Measurements from ENCODE around the gene MAD2L1.

Gene MAD2L1

DNA sequence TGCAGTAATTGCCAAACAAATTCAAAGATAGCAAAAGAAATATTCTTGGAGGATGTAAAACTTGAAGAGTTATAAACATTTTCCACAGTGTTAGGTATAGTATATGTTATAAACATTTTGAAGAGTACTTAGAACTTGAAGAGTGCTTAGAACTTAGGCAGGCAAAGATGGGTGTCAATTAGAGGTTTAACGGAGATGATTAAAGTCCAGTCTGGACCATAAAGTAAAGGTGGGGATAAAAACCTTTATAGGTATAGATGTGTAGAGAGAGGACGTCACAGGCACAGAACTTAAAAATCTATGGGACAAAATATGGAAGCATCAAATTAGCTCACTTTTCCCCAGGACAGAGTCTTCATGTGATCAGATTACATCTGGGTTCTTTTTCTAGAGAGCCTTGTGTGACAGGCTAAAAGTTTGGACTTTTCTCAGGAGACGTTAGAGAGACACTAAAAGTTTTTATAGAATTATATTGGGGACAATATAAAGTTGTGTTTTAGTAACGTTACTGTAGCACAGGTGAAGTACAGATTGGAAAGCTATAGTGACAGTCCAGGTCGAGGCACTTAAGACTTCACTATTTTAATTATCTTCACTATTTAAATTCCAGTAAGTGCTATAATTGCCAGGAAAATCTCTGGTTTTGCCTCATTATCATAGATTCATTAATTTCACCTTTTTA, 13.3 kb upstream of the MAD2L1 start (continued):
- TF ChIP-seq ZNF223 (tag by site-specific recombination; IDR thresholded peaks at IDR 0.05) (no peak), SCRT2 (tag by site-specific recombination; IDR thresholded peaks at IDR 0.05) (no peak), KLF1 (tag by site-specific recombination; IDR thresholded peaks at IDR 0.05) (no peak), EGR2 (tag by site-specific recombination; IDR thresholded peaks at IDR 0.05; ENCODE audit: low read depth) (no peak)
- TF ChIP-seq, protein P1, sequence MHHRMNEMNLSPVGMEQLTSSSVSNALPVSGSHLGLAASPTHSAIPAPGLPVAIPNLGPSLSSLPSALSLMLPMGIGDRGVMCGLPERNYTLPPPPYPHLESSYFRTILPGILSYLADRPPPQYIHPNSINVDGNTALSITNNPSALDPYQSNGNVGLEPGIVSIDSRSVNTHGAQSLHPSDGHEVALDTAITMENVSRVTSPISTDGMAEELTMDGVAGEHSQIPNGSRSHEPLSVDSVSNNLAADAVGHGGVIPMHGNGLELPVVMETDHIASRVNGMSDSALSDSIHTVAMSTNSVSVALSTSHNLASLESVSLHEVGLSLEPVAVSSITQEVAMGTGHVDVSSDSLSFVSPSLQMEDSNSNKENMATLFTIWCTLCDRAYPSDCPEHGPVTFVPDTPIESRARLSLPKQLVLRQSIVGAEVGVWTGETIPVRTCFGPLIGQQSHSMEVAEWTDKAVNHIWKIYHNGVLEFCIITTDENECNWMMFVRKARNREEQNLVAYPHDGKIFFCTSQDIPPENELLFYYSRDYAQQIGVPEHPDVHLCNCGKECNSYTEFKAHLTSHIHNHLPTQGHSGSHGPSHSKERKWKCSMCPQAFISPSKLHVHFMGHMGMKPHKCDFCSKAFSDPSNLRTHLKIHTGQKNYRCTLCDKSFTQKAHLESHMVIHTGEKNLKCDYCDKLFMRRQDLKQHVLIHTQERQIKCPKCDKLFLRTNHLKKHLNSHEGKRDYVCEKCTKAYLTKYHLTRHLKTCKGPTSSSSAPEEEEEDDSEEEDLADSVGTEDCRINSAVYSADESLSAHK (tag by site-specific recombination; IDR thresholded peaks at IDR 0.05) = no peak
- TF ChIP-seq, protein P2, sequence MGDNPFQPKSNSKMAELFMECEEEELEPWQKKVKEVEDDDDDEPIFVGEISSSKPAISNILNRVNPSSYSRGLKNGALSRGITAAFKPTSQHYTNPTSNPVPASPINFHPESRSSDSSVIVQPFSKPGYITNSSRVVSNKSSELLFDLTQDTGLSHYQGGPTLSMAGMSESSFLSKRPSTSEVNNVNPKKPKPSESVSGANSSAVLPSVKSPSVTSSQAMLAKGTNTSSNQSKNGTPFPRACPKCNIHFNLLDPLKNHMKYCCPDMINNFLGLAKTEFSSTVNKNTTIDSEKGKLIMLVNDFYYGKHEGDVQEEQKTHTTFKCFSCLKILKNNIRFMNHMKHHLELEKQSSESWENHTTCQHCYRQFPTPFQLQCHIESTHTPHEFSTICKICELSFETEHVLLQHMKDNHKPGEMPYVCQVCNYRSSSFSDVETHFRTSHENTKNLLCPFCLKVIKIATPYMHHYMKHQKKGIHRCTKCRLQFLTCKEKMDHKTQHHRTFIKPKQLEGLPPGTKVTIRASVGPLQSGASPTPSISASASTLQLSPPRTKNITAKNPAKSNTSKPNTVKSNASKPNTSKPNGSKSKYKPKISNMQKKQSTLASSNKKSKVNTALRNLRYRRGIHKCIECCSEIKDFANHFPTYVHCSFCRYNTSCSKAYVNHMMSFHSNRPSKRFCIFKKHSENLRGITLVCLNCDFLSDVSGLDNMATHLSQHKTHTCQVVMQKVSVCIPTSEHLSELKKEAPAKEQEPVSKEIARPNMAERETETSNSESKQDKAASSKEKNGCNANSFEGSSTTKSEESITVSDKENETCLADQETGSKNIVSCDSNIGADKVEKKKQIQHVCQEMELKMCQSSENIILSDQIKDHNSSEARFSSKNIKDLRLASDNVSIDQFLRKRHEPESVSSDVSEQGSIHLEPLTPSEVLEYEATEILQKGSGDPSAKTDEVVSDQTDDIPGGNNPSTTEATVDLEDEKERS (tag by site-specific recombination; IDR thresholded peaks at IDR 0.05) = no peak
- TF ChIP-seq, protein P3, sequence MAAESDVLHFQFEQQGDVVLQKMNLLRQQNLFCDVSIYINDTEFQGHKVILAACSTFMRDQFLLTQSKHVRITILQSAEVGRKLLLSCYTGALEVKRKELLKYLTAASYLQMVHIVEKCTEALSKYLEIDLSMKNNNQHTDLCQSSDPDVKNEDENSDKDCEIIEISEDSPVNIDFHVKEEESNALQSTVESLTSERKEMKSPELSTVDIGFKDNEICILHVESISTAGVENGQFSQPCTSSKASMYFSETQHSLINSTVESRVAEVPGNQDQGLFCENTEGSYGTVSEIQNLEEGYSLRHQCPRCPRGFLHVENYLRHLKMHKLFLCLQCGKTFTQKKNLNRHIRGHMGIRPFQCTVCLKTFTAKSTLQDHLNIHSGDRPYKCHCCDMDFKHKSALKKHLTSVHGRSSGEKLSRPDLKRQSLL (tag by site-specific recombination; IDR thresholded peaks at IDR 0.05) = no peak

DNA sequence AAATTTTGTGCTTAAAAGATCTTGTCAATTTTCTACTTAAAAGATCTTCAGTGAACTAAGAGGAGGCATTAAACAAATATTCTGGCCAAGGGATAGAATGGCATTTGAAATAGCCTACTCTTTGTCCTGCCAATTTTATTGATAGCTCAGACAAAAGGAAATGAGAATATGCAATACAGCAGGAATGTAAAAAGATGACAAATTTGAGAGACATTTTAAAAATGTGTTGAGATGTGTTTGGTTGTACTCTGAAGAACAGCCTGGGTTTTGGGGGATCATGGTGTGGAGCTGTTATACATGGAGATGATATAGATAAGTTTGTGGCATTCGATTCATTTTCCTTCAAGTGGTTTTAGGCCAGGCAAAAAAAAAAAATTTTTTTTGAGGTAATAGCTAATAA, 11.6 kb upstream of the MAD2L1 start:
- H3K4me3 ChIP-seq (ENCODE audit: low read depth, low read length) = no peak overlapping the region
- ChIA-PET CTCF (no interaction called here), POLR2A (no interaction called here)
- H3K36me3 ChIP-seq (ENCODE audit: control insufficient read depth in 2 of 2, insufficient read depth in 1 of 2, low read length in 2 of 2) = no peaks in the 10 kb centered on the region
- no peak overlapping the region for H3K27ac ChIP-seq (ENCODE audit: extremely low read depth, low read depth, low read length)
- H3K9me3 ChIP-seq (ENCODE audit: control insufficient read depth, insufficient read depth, low read depth, low read length) = no peaks in the 10 kb centered on the region
- no peaks in the 10 kb centered on the region for H3K4me1 ChIP-seq (ENCODE audit: control insufficient read depth, insufficient read depth, low read length)
- TF ChIP-seq, protein P4, sequence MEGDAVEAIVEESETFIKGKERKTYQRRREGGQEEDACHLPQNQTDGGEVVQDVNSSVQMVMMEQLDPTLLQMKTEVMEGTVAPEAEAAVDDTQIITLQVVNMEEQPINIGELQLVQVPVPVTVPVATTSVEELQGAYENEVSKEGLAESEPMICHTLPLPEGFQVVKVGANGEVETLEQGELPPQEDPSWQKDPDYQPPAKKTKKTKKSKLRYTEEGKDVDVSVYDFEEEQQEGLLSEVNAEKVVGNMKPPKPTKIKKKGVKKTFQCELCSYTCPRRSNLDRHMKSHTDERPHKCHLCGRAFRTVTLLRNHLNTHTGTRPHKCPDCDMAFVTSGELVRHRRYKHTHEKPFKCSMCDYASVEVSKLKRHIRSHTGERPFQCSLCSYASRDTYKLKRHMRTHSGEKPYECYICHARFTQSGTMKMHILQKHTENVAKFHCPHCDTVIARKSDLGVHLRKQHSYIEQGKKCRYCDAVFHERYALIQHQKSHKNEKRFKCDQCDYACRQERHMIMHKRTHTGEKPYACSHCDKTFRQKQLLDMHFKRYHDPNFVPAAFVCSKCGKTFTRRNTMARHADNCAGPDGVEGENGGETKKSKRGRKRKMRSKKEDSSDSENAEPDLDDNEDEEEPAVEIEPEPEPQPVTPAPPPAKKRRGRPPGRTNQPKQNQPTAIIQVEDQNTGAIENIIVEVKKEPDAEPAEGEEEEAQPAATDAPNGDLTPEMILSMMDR (tag by site-specific recombination; IDR thresholded peaks at IDR 0.05) = no peak
- TF ChIP-seq ZSCAN18 (tag by site-specific recombination; IDR thresholded peaks at IDR 0.05) (no peak), ZNF747 (tag by site-specific recombination; IDR thresholded peaks at IDR 0.05) (no peak), ZNF561 (tag by site-specific recombination; IDR thresholded peaks at IDR 0.05; ENCODE audit: borderline replicate concordance) (no peak), ZNF146 (tag by site-specific recombination; IDR thresholded peaks at IDR 0.05) (no peak)
- TF ChIP-seq, protein P5, sequence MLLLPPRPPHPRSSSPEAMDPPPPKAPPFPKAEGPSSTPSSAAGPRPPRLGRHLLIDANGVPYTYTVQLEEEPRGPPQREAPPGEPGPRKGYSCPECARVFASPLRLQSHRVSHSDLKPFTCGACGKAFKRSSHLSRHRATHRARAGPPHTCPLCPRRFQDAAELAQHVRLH (tag by site-specific recombination; IDR thresholded peaks at IDR 0.05) = no peak
